ENCODE measurements around the gene PSMA4.

DNA sequence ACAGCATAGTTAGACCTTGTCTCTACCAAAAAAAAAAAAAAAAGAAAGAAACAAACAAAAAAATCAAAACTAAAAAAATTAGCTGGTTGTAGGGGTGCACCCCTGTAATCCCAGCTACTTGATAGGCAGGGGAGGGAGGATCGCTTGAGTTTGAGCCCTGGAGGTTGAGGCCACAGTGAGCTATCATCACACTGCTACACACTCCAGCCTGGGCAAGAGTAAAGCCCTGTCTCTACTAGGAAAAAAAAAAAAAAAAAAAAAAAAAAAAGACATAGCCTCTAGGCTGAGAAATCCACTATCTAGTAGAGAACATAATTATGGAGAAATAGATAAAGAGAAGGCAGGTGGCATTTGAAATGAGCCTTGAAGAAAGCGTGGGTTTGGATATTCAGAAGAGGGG is 22.8 kb downstream of the PSMA4 start:
- TF ChIP-seq, protein P1, sequence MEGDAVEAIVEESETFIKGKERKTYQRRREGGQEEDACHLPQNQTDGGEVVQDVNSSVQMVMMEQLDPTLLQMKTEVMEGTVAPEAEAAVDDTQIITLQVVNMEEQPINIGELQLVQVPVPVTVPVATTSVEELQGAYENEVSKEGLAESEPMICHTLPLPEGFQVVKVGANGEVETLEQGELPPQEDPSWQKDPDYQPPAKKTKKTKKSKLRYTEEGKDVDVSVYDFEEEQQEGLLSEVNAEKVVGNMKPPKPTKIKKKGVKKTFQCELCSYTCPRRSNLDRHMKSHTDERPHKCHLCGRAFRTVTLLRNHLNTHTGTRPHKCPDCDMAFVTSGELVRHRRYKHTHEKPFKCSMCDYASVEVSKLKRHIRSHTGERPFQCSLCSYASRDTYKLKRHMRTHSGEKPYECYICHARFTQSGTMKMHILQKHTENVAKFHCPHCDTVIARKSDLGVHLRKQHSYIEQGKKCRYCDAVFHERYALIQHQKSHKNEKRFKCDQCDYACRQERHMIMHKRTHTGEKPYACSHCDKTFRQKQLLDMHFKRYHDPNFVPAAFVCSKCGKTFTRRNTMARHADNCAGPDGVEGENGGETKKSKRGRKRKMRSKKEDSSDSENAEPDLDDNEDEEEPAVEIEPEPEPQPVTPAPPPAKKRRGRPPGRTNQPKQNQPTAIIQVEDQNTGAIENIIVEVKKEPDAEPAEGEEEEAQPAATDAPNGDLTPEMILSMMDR (IDR thresholded peaks at IDR 0.05; ENCODE audit: insufficient read depth, low read length) = no peak
- no peak for TF ChIP-seq POLR2AphosphoS5 (IDR thresholded peaks at IDR 0.05; ENCODE audit: low read depth)

Measured in HL-60 (cell line).